GM21717 (cell line): ENCODE data around the gene PACRG.
A peak's percentile ranks its signal among the peaks of the same experiment; 100 is the strongest.

ENCODE experiments used
- ATAC-seq: cut with Tn5 transposase; IDR thresholded peaks from one replicate; pipeline ENCODE4 v1.9.1; 2021; ENCODE audit warnings: mild to moderate bottlenecking, moderate library complexity; ENCODE audit not compliant: unreplicated experiment

Gene PACRG

DNA sequence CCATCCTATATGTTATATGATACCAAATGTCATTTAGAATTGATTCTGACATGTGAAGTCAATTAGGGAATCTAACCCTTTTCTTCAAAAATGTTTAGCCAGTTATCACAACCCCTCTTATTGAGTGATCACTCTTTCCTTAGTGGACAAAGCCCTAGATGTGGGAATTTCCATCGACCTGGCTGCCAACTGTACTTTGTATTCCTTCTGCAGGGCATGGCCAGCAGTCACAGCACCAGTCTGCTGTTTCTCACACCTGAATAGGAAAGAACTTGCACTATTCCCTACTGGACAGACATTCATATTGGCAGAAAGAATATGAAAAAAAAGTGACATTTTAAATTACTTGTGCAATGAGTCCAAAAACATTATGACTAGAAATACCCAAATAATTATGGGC is 271.0 kb downstream of the PACRG start:
- no peak for ATAC-seq

DNA sequence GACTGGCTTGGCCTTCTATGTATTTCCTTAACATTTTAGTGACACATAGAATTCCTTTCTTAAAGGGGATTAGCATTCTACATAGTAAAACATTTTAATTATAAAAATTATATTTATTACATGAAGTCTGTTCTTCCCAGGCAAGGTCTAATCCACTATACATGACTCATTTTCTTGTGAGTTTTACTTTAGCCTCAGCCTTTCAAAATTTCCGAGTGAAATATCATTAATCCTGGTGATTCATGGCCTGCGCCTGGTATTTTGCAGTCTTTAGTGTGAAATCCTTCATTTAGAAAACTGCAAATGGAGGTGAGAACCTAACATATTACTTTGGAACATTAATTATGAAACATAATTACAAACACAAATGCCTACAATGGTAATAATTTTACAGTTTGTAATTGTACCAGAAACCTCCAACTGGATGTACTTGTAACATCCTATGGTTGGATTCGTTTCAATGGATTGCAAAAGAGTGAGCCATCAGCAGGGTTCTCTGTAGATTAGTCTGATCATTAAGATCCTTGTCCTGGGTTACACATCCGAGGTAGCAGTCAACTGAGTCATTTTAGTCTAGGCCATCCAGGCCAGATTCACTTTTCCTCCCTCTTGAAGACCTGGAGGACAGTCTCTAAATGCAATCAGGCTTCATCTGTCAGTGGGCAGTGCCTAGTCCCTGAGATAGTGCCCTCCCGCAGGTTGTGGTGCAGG is 272.0 kb downstream of the PACRG start:
- ATAC-seq: no peak

- ATAC-seq: peak; percentile 99
These were observed 273.6 kb downstream of the PACRG start for GRCh38 chr6:163001330-163001729.

- ATAC-seq: no peak
These were observed 280.4 kb downstream of the PACRG start for GRCh38 chr6:163008186-163008585.

DNA sequence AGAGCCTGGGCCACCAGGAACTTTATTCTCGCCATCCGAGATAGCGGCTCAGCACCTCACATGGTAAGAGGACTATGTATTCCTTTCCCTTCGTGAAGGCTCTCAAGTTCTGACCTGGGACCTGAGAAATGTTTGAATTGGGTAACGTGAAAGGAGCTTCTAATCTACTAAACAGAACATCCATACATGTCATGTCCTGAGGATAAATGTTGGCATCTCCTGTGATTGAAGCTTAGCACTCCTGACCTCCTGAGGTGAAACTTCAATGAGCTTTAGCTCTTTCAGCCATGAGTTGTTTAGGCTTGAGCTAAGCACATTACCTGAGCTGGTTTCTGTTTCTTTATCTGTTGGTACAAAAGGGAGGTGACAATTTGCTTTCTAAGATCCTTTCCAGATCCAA is 280.9 kb downstream of the PACRG start:
- no peak for ATAC-seq

DNA sequence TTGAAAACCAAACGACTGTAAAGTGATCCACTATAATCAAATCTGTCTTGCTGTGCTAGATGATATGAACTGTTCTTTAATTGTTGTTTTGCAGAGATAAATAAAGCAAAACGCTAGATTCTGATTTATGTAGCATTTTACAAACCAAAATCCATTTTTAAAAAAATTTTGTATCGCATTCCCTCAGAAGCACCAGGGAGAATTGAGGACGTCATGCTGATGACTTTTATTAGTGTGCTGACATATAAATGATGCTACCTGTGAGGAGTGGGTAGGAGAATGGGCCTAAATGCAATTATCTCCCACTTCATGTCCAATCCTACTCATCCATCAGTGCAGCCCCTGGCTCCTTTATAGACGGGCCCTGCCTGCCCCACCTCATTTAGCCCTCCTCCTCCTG is 282.4 kb downstream of the PACRG start:
- ATAC-seq: no peak

- no peak for ATAC-seq
These were observed 287.0 kb downstream of the PACRG start for GRCh38 chr6:163014736-163015135.

DNA sequence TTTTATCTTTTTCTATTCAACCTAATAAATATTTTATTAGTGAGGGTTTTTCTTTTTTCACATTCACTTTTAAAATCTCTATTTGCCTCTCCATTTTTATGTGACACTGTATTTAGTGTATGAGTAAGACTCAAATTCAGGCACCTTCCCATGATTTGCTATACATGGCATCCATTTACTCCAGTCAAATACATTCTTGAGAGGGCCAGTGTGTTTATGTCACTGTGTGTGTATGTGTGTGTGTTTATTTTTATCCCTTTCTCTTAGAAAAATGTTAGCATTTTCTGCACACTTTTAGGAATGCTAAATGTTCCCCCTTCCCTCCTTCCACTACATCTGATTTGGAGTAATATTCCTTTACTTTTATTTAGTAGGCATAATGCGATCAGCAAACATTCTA is 290.0 kb downstream of the PACRG start:
- no peak for ATAC-seq

GRCh38 chr6:163019926-163020325 is 292.2 kb downstream of the PACRG start:
- no peak for ATAC-seq

DNA sequence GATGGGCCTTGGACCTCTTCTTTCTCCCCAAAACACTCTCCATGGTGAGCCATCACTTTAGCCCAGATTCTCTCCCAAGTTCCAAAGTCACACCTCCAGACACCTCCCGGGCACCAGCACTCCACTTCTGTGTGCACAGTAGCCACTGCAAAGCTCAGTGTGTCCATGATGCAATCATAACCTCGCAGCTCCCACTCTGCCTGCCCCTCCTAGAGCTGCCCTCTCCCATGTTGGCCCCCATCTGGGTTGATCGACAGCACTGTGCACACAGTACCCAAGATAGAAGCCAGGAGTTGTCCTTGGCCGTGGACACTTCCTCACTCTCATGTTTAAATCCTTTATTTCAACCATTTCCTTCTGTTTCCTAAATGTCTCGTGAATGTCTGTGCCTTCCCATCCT is 293.3 kb downstream of the PACRG start:
- ATAC-seq: no peak

DNA sequence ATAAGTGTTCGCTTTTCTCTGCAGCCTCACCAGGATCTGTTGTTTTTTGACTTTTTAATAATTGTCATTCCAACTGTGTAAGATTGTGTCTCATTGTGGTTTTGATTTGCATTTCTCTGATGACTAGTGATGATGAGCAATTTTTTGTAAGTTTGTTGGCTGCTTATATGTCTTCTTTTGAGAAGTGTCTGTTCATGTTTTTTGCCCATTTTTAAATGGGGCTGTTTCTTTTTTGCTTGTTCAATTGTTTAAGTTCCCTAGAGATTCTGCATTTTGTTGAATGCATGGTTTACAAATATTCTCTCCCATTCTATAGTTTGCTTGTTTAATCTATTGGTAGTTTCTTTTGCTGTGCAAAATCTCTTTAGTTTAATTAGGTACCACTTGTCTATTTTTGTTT is 295.9 kb downstream of the PACRG start:
- no peak for ATAC-seq

- ATAC-seq: no peak
These were observed 299.1 kb downstream of the PACRG start for GRCh38 chr6:163026893-163027292.

DNA sequence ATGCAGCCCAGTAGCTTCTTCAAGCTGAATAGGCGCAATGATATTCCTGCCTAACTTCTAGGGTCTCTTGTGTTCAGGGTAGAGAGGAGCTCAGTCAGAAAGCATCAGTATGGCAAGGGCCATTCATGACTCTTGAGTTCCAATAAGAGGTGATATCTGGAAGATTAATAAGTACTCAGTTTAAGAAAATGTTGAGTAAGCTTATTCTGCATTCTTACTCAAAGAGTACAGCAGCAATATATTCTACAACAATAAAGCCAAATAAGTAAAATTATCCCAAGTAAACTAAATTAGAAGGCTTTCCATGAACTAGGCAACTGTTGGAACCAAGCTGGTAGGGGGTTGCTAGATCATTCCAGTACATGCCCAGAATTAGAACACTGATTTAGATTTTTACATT is 303.2 kb downstream of the PACRG start:
- no peak for ATAC-seq

GRCh38 chr6:163031931-163032330 is 304.2 kb downstream of the PACRG start:
- no peak for ATAC-seq

DNA sequence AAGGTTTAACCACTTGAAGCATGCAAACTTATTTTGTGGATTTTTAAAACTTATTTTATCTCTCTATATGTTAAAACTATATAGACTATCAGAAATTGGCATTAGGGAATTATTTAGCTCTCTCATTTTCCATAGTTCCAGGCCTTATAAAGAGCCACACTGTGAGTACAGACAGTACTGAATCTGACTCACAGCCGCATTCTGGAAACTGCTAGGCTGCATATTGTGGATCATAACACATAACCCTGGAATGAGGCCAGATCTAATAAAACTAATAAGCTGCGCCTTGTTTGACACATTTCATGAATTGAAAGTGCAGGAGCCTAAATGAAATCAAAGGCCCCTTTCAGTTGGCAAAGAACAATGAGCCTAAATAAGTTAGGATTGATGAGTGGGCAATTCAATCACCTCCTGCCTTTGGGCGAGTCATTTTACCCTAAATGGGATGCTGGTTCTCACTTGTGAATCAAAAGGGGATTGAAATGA is 308.4 kb downstream of the PACRG start:
- ATAC-seq: no peak

DNA sequence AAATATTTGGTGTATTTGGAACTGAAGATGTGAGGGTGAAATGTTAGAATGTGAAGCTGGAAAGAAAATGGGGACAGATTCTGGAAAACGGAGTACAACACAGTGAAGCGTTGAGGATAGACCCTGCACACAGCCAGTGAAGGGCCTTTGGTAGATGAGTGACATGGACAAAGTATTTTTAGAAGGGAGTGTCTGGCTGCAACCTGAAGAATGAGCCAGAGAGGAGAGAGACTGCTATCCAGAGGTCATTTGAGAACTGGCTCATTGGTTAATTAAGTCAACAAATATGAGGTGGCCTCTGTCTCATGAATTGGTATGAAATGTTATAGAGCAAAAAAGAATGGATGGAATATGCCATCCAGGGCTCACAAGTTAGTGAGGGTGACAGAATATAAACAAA is 310.5 kb downstream of the PACRG start:
- no peak for ATAC-seq

DNA sequence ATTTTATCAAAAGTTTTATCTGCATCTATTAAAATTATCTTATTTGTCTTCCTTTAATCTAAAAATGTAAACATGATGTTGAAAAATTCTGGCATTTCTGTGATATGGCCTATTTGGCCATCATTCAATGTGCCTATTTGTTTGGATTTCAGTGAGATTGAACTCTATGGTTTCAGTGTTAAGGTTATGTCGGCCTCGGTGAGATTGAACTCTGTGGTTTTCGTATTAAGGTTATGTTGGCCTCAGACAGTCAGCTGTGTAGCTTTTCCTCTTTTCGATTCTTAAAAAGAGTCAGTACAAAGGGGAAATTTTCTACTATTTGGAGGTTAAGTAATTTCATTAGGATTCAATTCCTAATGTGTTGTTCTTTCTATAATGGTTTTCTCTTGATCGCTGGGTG is 320.6 kb downstream of the PACRG start:
- no peak for ATAC-seq

DNA sequence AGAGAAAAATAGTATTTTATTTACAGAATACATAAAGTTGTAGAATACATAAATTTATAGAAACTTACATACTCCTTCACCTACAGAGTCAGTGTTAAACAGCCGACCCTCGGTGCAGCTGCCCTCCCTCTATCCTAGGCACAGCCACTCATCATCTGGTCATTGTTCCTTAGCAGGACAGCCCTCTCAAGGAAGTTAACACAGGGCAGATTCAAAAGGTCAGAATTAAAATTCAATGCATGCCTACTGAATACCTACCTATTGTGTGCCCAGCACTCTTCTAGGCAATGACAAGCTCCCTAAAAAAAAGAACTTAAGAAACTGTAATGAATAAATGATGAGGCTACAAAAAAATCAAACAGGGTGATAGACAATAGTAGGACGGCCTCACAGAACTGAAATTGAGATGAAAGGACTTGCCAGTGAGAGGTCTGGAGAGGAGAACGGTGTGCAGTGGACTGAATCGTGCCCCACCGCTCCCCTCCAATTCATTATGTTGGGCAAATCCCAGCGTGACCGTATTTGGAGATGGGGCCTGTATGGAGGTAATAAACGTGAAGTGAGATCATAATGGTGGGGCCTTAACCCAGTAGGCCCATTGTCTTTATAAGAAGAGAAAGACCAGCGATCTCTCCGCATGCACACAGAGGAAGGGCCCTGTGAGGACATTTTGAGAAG is 326.0 kb downstream of the PACRG start:
- no peak for ATAC-seq

- ATAC-seq: no peak
These were observed 326.9 kb downstream of the PACRG start for GRCh38 chr6:163054641-163055040.

GRCh38 chr6:163057260-163057659 is 329.5 kb downstream of the PACRG start:
- no peak for ATAC-seq

- ATAC-seq: no peak
These were observed 335.0 kb downstream of the PACRG start for GRCh38 chr6:163062790-163063189.

DNA sequence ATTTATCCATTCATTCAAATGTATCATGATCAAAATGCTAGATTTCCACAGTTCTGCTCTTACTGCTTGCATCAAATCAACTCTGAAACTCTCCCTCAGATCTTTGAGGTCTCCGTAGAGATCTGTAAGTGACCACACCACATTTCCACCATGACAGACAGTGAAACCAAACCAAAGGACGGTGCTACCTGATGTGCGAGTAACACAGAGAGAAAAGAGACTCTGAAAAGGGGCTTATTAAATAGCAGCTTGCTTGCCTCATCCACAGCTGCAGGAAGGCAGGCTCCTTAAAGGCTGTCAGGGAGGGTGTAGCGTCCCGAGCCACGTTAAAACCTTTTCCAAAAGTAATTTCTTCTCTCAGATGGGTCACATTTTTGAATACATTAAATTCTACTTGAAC is 335.8 kb downstream of the PACRG start:
- no peak for ATAC-seq

DNA sequence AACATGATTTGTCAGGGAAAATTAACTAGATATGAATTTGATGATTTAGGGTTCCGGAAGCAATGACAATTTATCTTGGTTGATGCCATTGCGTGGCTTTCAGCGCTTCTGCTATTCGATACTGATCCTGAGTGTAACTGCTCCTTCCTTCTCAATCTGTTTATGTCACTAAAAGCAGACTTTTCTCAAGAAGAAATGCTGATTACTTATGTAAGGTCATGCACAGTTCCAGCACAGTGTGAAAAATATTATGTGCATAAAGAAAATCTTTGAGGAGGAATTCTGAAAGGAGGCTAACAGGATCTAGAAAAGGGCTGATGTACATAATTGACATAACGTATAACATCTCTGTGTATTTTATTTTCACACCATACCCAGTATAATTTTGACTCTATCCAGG is 336.6 kb downstream of the PACRG start:
- no peak for ATAC-seq
